NCI-H748 (cell line): ENCODE results near the gene ATP12A.
A peak's percentile ranks its signal among the peaks of the same experiment; 100 is the strongest.

Experiments used
- DNase-seq: peaks from one replicate; lab custom pipeline; 2025; ENCODE audit not compliant: unreplicated experiment; lab: John Stamatoyannopoulos, UW

The ATP12A gene

DNA sequence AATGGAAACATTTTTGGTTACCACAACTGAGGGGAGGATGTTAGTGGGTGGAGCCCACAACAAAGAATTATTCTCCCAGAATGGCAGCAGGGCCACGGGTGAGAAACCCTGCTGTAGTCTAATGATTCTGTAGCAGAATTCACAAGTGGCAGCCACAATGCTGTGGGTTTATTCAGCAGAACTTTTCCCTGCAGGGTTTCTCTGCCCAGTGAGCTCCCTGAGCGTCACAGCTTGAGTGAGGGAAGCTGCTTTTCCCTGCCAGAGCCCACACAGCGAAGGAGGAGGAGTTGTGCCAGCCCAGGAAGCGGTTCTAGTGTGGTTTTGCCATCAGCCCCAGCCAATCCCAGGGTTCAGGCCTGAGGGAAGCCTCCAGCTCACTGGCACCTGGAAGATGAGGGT lies 4.4 kb downstream of the ATP12A start:
- DNase-seq = no peak

DNA sequence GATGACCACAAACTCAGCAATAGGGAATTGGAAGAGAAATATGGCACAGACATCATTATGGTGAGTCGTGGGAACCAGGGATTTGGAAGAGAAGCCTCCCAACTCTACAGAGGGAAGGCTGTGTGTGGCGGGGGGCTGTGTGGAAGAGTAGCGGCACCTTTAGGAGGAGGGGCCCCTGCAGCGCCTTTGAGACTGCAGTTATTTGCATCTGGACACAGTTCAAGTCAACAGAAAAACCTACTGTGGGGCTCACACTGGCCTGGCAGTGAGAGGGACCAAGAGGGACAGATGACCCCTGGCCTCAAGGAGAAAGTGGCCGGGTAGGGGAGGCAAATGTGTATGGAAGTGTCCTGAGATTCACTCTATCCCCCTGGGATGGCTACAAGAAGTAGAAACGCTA lies 5.1 kb downstream of the ATP12A start:
- DNase-seq = no peak

DNA sequence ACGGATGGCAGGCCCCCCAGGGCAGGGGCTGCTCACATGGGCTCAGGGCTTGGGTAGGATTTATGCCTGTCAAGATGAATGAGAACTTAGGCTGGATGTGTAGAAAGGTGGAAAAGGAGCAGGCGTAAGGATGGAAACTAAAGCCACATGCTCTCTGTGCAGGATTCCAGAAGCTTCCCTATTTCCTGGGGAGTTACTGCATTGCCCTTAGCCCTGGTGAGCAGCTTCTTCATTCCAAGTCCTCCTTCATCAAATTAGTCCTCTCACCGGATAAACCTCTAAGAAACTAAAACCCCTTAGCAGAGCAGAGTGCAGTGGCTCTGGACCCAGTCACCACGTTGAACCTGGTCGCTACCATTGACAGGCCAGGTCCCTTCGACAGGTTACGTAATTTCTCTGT lies 7.4 kb downstream of the ATP12A start:
- DNase-seq = no peak

DNA sequence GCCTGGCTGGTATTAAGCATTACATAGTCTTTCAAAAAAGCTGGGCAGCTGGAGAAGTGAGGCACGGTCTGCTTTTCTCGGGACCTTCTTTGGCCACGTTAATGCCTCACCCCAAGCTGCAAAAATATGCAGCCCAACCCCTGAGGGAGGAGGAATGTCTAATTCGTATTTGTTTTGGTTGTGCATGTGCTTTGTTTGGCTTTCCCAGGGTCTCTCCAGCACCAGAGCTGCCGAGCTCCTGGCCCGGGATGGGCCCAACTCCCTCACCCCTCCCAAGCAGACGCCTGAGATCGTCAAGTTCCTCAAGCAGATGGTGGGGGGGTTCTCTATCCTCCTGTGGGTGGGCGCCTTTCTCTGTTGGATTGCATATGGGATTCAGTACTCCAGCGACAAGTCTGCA lies 7.9 kb downstream of the ATP12A start:
- no peak for DNase-seq

DNA sequence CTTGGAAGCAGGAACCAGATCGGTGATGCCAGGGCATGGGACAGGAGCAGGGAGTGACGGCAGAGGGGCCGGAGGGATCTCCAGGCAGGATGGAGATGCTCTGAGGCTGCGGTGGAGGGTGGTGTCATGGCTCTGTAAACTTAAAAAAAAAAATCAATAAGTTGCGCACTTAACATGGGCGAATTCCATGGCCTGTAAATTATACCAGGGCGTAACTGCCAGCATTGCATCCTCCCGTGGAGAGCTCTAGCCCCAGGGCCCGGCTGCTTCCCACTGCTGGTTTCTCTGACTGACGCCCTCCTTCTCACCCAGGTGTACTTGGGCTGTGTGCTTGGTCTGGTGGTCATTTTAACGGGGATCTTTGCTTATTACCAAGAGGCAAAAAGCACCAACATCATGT lies 8.7 kb downstream of the ATP12A start:
- no peak for DNase-seq

DNA sequence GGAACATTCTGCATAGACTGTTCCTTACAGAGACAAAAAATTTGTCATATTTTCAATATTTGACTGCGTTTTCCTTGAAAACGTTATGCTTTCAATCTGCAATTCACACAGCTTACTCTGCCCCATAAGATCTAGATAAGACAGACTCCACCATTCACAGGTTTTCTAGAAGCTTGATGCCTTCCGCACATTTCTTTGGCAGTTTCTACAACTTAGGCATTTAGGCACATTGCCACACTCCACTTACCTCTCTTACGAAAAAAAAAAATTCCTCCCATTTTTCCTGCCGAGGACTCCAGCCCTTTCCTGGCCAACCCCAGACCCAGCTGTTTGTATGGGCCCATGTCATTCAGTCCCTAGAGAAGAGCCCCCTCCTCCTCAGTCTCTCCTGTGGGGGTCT lies 11.2 kb downstream of the ATP12A start:
- no peak for DNase-seq

DNA sequence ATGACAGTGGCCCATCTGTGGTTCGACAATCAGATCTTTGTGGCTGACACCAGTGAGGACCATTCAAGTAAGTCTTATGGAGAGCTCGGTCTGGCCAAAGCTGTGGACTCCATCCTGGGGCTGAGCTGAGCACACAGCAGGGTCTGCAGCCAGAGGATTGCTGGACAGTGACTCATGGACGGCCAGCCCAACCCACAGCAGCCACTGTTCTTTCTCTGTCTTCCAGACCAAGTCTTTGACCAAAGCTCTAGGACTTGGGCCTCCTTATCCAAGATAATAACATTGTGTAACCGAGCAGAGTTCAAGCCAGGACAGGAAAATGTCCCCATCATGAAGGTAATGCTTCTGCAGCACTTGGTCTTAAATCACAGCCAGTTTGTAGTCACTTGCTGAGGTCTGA lies 12.4 kb downstream of the ATP12A start:
- DNase-seq = no peak

DNA sequence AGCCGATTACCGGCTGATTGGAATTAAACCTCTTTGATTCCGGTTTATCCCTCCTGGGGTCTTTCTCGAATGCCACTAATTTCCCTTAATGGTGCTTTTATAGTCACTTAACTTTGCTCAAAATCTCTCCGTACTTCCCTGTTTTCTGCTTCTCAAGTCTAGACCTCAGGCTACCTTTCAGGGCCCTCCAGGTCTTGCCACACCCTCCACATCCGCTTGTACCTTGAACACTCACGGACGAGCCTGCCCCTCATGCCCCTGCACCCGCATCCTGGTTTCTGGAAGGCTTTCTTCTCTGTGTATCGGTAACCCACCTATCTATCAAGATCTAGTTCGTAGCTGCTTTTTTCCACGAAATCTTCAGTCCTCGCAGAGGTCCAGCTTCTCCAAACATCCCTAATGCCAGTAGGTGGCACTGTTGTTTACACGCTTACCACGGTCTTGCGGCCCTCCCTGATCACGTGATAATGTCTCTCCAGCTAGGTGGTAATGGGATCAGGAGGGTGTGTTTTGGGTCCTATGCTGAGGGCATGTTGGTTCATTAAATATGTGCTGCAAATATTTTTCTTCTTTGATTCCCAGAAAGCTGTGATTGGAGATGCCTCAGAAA lies 13.8 kb downstream of the ATP12A start:
- DNase-seq = peak; percentile 93

DNA sequence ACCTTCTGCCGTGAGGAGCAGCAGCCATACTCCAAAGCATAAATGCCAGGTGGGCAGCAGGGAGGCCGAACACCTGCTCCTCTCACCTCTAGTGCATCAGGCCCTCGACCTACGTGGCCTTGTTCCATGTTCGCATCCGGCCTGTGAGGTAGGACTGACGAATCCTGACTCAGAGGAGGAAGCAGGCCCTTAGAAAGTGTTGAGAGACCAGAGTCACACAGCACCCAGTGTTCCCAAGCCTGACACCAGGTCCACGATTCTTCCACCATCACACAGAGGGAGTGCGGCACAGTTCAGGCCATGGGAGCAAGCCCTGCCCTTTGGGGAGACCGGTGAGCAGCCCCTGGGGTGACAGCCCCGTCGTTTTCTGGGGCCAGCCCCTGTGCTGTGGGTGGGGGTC lies 14.7 kb downstream of the ATP12A start:
- no peak for DNase-seq

DNA sequence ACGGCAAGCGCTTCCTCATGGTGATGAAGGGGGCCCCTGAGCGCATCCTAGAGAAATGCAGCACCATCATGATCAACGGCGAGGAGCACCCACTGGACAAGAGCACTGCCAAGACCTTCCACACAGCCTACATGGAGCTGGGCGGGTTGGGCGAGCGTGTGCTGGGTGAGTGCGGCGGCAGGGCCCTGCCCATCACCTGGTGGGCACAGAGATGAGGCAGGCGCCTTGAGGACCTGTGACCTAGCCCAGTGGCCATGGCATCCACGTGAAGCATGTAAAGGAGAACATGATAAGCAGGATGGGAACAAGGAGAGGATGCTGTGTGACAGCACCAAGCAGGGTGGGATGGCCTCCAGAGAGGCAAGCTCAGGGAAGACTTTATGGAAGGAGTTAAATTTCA lies 18.5 kb downstream of the ATP12A start:
- DNase-seq = no peak

DNA sequence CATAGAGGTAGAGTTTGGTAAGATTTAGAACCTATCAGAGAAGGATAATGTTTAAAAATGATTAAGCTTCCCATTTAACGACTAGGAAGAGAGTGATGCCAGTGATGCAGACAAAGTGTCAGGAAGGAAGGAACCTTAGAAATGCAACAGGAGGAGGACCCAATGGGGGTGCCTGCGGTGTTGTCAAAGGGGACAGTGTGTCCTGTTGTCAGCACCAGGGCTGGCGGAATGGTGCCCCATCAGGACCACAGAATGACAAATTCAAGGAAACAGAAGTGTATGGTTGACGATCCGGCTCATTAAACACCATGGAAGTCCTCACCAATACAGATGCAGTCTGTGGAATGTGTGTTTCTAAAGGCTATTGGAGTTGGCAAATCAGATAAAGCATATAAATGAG lies 19.3 kb downstream of the ATP12A start:
- DNase-seq = no peak

DNA sequence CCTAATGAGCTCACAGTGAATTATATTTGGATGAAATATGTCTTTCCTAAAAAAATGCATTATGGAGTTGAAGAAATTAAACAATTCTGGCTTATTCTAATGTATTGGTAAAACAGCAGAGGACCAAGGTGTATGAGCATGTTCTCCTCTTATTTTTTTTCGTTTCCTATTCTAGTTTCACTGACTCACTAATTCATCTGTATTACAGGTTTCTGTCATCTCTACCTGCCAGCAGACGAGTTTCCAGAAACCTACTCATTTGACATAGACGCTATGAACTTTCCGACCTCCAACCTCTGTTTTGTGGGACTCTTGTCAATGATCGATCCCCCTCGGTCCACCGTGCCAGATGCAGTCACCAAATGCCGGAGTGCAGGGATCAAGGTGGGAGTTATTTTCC lies 20.3 kb downstream of the ATP12A start:
- no peak for DNase-seq

DNA sequence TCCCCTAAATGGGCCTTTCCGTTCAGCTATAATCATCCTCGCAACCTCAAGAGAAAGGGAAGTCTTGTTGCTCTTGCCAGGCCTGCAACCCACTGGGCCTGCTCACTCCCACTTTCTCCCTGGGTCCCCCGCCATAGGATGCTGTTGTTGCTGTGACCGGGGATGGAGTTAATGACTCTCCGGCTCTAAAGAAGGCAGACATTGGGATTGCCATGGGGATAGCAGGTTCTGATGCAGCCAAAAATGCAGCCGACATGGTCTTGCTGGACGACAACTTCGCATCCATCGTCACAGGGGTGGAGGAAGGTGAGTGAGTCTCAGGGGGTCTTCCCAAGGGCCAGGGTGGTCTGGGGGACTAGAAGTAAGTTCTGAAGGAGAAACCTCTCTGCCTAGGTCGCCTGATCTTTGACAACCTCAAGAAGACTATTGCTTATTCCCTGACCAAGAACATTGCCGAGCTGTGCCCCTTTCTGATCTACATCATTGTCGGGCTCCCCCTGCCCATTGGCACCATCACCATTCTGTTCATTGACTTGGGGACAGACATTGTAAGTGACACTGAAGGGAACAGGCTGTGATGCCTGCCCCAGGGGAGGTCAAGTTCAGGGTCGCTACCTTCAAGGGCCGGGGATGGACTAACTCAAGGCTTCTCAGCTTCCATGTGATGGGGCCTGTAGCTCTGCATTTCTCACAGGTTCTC lies 26.8 kb downstream of the ATP12A start:
- no peak for DNase-seq

DNA sequence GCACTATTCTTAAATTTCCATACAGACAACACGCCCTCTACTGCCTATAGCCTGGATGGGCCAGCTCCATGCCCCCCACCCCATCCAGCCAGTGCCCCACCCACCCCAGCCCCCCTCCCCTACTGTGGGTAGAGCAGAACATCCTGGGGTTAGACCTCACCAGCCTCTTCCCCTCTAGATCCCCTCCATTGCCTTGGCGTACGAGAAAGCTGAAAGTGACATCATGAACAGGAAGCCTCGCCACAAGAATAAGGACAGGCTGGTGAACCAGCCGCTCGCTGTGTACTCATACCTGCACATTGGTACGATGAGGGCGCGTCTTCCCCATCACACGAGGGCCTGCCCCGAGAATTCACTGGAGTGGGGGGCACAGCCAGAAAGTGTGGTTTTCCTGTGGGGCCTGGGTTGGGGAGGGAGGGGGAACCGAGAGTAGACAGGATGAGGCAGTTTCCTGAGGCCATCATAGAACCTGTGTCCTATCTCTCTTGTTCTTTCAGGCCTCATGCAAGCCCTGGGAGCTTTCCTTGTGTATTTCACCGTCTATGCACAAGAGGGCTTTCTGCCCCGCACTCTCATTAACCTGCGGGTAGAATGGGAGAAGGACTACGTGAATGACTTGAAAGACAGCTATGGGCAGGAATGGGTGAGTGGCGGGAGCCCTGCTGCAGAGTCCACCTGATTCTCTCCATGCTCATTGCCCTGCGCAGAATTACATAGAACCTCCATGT lies 29.1 kb downstream of the ATP12A start:
- no peak for DNase-seq

DNA sequence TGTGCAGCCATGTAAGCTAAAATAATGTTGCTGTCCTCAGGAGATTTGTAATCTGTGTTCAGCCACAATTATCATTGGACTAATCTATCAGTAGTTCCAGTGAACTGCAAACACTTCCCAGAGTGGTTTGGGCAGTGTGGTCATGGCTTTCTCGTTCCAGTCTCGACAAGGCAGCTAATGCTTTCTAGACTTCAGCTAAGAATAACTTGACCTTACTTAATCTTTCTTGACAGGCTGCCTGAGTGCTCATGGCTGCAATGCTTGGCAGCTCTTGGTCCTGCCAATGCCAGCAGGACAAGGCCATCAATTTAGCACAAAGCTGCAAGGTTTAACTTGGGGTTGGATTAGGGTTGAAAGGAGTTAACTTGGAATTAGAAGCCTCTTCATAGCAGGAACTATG lies 32.8 kb downstream of the ATP12A start:
- DNase-seq = no peak

DNA sequence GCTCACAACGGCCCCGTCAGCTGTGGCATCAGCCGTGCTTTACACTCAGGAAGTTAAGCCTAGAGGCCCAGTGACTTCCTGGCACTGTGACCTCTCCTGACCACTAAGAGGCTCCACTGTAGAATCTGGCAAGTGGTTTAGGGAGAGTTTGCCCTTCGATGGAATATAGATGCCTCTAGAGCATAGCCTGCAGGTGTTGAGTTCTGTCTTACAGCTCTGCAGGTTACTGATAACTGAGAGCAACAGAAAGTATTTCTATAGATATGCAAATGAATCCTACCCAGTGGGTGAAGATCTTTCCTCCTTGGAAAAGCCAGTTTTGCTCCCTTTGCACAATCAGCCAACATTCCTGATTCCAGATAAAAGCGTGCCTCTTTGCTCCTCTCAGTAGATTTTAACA lies 35.8 kb downstream of the ATP12A start:
- DNase-seq = no peak

DNA sequence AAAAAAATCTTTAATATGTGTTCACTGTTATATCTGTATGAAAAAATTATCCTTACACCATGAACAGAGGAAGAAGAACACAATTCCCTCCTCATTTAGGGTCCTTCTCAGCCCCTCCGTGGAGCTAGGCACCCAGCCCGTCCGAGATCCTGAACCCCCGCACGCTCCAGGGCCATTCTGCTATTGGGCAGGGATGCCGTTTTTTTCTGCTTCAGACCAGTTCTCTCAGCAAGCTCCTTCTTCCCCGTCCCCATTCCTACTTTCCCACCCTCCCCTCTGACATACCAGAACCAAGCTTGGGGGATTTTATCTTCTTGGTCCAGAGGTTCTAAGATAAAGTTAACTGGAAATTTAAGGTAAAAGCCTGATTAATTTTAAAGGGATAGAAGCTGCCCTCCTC lies 36.2 kb downstream of the ATP12A start:
- DNase-seq = no peak

DNA sequence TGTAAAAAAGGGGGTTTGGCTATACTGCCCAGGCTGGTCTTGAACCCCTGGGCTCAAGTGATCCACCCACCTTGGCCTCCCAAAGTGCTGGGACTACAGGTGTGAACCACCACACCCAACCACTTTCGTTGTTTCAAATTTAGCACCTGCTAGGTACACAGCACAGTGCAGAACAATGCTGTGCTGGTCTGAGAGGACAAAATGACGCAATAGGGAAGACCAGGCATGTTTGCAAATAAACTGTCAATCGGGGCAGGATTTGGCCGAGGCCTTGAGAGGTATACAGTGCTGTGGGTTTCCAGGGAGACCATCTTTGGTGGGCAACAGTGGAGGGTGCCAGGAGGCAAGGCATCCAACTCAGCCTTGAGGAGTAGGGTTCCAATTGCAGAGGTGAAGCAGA lies 37.0 kb downstream of the ATP12A start:
- no peak for DNase-seq

DNA sequence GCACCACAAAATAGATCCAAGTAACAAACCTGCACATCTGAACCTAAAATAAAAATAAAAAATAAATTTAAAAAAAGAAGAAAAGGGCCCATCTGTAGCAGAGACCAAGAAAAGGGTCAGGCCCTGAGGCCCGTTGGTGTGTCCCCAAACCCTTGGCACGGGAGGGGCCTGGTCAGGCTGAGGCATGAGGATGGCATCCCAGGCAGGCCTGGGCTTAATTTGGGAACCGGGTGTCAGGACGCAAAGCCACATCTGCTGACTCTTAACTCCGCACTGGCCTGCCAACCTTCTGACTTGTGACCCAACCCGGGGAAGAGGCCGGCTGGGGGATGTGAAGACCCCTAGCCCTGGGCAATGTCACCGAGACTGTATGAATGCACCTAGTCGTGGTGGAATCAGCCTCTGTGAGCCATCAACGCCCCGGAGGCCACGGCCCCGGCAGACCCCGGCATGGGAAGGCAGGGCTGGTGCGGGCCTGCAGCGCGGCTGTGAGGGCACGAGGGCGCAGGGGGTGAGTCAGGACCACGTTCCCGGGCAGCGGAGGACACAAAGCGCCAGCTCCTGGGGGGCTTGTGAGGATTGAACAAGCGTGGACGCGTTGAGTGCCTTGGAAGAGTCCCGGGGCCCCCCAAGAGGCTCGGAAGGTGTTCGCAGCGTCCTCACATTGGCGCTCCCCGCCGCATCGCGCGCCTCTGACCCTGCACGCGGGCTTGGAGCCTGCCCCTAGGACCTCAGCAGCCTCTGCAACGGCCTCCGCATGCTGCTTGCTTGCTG lies 38.2 kb downstream of the ATP12A start:
- no peak for DNase-seq

DNA sequence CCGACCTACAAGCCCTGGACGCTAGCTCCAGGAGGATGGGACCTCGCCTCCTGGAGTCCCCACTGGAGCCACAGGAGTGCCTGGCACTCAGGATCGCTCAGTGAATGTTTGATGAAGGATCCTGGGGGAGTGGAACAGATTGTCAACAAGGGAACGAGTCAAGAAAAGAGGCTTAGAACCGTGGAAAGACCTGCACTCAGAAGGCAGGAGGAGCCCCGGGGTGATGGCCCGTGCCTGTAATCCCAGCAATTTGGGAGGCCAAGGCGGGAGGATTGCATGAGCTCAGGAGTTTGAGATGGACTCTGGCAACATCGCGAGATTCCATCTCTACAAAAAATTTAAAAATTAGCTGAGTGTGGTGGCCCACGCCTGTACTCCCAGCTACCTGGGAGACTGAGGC lies 38.9 kb downstream of the ATP12A start:
- DNase-seq = no peak

DNA sequence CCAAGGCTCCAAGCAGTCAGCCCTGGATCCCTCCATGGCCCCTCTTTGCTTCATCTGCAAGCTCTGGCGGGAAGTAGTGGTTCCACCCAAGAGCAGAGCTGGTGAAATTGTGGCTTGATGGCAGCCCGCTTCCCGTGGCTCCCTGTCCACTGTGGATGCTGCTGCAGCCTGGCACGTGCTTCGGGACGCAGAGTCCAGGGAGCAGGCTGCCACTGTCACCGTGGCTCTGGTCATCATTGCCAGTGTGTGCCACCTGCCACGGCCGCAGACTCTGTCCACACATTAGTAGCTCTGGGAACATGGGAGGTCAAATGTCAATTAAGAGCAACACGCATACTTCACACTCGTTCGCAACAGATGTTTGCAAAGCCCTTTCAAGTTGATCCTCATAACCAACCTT lies 43.0 kb downstream of the ATP12A start:
- no peak for DNase-seq

DNA sequence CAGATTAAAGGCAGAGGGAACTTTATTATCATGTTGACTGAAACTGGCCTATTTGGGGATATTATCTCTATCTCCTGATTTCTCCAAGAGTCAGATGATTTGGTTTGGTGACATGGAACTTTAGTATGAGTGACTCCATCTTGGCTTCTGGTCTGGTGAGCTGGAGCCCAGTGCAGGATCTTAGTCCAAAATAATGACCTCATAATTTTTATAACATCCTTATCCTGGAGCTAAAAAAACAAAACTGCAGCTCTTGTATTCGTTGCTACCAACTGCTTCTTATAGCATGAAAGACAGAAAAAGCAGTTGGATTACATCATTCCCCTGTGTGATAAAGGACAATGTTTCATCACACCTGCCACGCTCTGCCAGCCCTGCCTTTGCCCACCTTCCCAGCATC lies 44.5 kb downstream of the ATP12A start:
- DNase-seq = no peak
